Progenitor cell of endocrine pancreas (in vitro differentiated cells): ENCODE data around the gene NR6A1. TPM values are rescaled to one million over a fixed set of nuclear protein-coding genes. Genes with fewer than 3 reads are reported as not detected.

Experiments
- DNase-seq: peaks from one replicate; pipeline ENCODE4 v3.0.0; 2021; ENCODE audit warnings: low spot score; ENCODE audit not compliant: unreplicated experiment
- H3K27ac Mint-ChIP-seq: 2 replicates; pipeline ENCODE4 v1.8.0; 2021; ENCODE audit warnings: mild to moderate bottlenecking, moderate library complexity, mixed read lengths
- H3K27me3 Mint-ChIP-seq: 2 replicates; pipeline ENCODE4 v1.8.0; 2021; ENCODE audit warnings: mixed read lengths
- H3K36me3 Mint-ChIP-seq: 2 replicates; pipeline ENCODE4 v1.8.0; 2022; ENCODE audit warnings: mixed read lengths; ENCODE audit not compliant: insufficient read depth
- H3K4me1 Mint-ChIP-seq: 2 replicates; pipeline ENCODE4 v1.8.0; 2021; ENCODE audit warnings: low read depth, mixed read lengths
- H3K4me3 Mint-ChIP-seq: 2 replicates; pipeline ENCODE4 v1.8.0; 2021; ENCODE audit warnings: low read depth, mild to moderate bottlenecking, moderate library complexity, mixed read lengths
- H3K9me3 Mint-ChIP-seq: 2 replicates; pipeline ENCODE4 v1.8.0; 2021; ENCODE audit warnings: low read depth, mixed read lengths
- microRNA-seq: library from miRNA; unstranded; fragments of <30 nt; microRNA quantifications from one replicate; pipeline ENCODE4 v1.1.0, GENCODE V29; 2020; ENCODE audit warnings: borderline number of aligned reads; ENCODE audit not compliant: unreplicated experiment
- total RNA-seq: library from RNA; stranded (reverse); gene quantifications from 2 replicates; pipeline ENCODE4 v1.2.1, GENCODE V29; 2021
- TF ChIP-seq, protein P1 (sequence below): fragments of 200-600 bp; sonication (generic); IDR thresholded peaks from one replicate; pipeline ENCODE4 v1.5.0; 2021; ENCODE audit warnings: antibody characterized with exemption, mild to moderate bottlenecking; ENCODE audit not compliant: unreplicated experiment

The NR6A1 gene
- total RNA-seq, 1 donor from 2014 or later, result 86.4 TPM

DNA sequence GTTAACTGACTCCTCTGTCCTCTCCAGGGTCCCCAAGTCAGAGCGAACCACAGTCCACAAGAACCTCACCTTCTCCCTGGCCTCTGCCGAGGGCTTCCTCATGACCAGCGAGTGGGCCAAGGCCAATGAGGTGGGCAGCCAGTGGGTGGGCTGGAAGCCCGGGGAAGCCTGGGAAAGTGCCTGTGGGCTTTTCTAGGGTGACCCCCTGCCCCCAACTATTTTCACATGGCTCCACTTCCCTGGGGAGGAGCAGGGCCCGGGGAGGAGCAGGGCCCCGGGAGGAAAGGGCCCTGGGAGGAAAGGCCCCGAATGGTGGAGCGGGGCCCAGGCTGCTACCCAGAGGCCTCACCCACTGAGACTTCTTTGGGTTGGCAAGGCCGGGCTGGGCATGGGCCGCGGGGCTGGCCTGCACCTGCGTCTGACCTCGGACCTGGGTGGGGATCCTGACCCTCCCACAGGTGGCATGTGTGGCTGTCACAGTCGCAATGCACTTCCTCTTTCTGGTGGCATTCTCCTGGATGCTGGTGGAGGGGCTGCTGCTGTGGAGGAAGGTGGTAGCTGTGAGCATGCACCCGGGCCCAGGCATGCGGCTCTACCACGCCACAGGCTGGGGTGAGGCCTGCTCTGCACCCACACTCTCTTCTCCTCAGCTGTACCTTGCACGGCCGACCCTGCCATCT lies 302.9 kb downstream of the NR6A1 start:
- Mint-ChIP-seq H3K27ac (no peak overlapping the region), H3K36me3 (no peaks in the 10 kb centered on the region), H3K27me3 (peaks cover 19% of the 10 kb centered on the region), H3K9me3 (no peaks in the 10 kb centered on the region), H3K4me3 (no peak overlapping the region), H3K4me1 (no peaks in the 10 kb centered on the region)
- TF ChIP-seq, protein P1, sequence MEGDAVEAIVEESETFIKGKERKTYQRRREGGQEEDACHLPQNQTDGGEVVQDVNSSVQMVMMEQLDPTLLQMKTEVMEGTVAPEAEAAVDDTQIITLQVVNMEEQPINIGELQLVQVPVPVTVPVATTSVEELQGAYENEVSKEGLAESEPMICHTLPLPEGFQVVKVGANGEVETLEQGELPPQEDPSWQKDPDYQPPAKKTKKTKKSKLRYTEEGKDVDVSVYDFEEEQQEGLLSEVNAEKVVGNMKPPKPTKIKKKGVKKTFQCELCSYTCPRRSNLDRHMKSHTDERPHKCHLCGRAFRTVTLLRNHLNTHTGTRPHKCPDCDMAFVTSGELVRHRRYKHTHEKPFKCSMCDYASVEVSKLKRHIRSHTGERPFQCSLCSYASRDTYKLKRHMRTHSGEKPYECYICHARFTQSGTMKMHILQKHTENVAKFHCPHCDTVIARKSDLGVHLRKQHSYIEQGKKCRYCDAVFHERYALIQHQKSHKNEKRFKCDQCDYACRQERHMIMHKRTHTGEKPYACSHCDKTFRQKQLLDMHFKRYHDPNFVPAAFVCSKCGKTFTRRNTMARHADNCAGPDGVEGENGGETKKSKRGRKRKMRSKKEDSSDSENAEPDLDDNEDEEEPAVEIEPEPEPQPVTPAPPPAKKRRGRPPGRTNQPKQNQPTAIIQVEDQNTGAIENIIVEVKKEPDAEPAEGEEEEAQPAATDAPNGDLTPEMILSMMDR, result no peak
- DNase-seq, result no peak

DNA sequence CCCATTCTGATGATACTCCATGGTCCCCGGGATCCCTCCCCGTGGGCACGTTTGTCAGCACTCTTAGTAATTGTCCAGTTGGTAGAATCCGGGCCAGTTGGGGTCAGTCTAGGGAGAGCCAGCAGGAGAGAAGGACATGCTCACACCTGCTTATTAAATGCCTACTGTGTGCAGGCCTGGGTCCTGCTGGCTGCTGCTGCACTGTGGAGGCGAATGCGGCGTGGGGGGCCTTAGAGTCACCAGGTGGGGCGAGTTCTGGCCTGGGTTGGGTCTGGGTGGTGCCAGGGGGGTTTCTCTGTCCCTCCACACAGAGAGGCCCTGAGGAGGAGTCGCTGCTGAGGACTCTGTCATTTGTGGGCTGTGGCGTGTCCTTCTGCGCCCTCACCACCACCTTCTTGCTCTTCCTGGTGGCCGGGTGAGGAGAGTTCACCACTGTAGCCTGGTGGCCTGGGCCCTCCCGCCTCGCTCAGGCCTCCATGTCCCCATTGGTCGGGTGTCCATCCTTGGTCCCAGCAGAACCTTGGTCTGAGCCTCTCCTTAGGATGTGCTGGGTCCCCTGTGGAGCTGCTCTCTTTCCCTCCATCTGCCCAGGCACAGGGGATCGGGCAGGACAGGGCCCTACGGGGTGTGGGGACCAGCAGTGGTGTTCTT lies 303.6 kb downstream of the NR6A1 start:
- DNase-seq, result no peak
- Mint-ChIP-seq H3K27ac (no peak overlapping the region), H3K4me3 (no peak overlapping the region), H3K9me3 (no peaks in the 10 kb centered on the region), H3K4me1 (no peaks in the 10 kb centered on the region), H3K36me3 (no peaks in the 10 kb centered on the region), H3K27me3 (peaks cover 25% of the 10 kb centered on the region)
- TF ChIP-seq, protein P1, result no peak

Small RNAs within 50 kb of the gene (microRNA-seq; reads per million reads assigned to microRNA genes)
- gene MIR181A2 (1,456 reads per million, percentile 82 among the genes with 10 or more reads in this experiment), gene MIR181B2 (333 reads per million, percentile 68 among the genes with 10 or more reads in this experiment)

Other genes with a start within 250 kb of the NR6A1 start
- gene OLFML2A, start 5.8 kb upstream of the NR6A1 start, total RNA-seq, result 2.2 and 2.5 TPM in 2 replicates
- not detected in 2 replicates for gene WDR38, start 82.1 kb upstream of the NR6A1 start, total RNA-seq
- gene RPL35, start 90.6 kb upstream of the NR6A1 start, total RNA-seq, result 1,027 and 1,077 TPM in 2 replicates
- 36.6 and 36.9 TPM in 2 replicates for gene ARPC5L, start 90.8 kb upstream of the NR6A1 start, total RNA-seq
- 19.4 and 20.9 TPM in 2 replicates for gene GOLGA1, start 169.8 kb upstream of the NR6A1 start, total RNA-seq